Renal cortex interstitium (tissue), 11 donors: ENCODE results near the gene STRN4. TPM values are rescaled to one million over a fixed set of nuclear protein-coding genes. Genes with fewer than 3 reads are reported as not detected.
"Not testable (repeated sequence)": the region's sequence is repeated elsewhere in the genome, so short reads cannot be mapped to it uniquely, and the experiment has no call there.

Experiments used
- DNase-seq, 11 donors: peaks; one replicate each; pipeline ENCODE4 v3.0.0-alpha.2; 2013; ENCODE audit warnings: low read depth in 9 of 11, low spot score in 4 of 11; ENCODE audit errors: extremely low read depth in 1 of 11
- polyA plus RNA-seq, 3 donors: library from polyadenylated mRNA; unstranded; fragments of 120-200 nt; gene quantifications; one replicate each; pipeline ENCODE4 v1.2.1, GENCODE V29; 2013; ENCODE audit not compliant: insufficient read length in 3 of 3

The STRN4 gene
- polyA plus RNA-seq, 3 donors: 65.0 to 94.2 (median 91.3) TPM

DNA sequence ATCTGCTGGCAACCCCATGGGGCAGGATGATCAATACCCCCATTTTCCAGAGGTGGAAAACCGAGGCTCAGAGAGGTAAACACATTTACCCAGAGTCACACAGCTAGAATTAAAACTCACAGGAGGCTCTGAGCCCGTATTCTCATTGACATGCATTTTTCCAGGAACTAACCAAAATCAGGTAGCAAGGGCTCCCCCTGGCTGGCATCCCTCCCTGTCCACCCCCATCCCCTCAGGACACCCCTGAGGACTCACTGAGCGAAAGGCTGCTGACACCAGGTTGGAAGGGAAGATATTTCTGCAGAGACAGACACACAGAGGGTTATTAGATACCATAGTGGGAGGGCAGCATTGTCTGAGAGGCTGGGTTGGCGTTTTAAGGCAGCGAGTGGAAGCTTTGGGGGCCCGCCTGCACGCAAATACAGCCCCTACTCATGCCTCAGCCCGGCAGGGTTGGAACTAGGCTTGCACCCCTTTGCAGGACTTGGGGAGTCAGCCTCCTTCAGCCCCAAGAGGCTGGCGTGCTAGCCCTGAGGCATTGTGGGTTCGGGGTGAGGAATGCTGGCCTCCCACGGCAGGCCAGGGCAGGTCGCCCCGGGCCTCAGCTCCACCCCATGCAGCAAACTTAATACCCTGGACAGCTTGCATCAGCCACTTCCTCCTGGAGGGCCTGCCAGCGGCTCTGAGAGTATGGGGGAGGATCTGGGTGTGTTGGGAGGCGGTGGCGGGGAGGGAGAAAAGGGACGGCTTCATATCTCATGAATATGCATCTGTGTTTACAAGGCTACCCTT, 38.2 kb upstream of the STRN4 start:
- peak in 4 of 11 donors; percentile 49 to 74 (median 60) for DNase-seq

DNA sequence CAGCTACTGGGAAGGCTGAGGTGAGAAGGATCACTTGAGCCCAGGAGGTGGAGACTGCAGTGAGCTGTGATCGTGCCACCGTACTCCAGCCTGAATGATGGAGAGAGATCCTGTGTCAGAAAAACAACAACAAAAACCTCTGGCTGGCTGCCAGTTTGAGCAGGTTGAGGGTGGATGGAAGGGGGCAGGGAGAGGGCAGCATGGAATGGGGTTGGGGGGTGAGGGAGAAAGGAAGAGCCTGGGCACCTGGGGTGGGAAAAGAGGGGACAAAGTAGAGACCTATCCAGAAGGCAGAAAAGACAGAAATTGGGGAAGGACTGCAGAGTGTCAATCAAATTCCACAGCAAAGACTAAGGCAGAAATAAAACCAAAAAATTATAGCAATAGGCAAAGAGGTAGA, 37.4 kb upstream of the STRN4 start:
- no peak for DNase-seq

DNA sequence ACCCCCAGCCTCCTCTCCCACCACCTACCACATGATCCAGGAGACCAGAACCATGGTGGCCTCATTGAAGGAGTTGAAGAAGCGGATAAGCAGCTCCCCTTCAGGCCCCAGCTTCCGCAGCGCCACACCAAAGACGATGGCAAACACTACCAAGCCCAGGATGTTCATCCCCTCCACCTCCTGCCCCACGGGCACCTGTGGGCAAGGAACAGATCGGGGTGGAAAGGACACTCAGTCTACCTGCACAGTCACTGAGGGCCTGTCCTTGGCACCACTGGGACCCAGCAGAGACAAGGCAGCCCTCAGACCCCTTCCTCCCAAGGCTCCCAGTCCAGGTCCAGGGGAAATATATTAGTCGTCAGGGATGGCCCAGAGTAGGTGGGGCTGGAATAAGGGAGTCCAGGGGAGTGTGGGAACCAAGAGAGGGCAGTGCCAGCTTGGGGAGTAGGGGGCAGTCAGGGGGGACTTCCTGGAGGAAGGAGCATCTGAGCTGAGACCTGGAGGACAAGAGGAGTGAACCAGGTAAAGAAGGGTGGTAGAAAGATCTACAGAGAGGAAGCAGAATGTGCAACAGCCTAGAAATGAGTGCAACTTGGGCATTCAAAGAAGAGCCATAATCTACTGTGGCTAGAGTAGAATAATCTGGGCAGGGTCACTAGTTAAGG, 36.2 kb upstream of the STRN4 start:
- DNase-seq: no peak

DNA sequence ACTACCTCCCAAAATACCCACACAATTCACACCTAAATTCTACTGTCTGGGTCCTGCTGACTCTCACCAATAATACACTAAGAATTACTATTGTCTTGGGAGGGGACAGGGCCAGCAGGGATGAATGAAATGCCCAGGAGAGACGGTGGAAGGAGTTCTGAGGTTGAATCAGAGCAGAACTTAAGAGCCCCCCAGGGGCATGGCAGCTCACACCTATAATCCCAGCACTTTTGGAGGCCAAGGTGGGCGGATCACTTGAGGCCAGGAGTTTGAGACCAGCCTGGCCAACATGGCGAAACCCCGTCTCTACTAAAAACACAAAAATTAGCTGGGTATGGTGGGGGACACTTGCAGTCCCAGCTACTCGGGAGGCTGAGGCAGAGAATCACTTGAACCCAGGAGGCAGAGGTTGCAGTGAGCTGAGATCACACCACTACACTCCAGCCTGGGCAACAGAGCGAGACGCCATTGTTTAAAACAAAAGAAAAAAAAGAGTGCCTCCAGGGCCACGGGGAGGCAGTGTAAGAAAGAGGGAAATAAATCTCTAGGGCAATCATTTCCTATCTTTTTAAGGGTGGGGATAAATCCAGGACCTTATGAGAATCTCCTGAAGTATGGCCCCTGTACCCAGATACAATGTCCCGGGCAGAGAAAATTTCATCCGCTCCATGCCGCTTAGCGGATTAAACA, 31.9 kb upstream of the STRN4 start:
- not testable (repeated sequence) for DNase-seq

DNA sequence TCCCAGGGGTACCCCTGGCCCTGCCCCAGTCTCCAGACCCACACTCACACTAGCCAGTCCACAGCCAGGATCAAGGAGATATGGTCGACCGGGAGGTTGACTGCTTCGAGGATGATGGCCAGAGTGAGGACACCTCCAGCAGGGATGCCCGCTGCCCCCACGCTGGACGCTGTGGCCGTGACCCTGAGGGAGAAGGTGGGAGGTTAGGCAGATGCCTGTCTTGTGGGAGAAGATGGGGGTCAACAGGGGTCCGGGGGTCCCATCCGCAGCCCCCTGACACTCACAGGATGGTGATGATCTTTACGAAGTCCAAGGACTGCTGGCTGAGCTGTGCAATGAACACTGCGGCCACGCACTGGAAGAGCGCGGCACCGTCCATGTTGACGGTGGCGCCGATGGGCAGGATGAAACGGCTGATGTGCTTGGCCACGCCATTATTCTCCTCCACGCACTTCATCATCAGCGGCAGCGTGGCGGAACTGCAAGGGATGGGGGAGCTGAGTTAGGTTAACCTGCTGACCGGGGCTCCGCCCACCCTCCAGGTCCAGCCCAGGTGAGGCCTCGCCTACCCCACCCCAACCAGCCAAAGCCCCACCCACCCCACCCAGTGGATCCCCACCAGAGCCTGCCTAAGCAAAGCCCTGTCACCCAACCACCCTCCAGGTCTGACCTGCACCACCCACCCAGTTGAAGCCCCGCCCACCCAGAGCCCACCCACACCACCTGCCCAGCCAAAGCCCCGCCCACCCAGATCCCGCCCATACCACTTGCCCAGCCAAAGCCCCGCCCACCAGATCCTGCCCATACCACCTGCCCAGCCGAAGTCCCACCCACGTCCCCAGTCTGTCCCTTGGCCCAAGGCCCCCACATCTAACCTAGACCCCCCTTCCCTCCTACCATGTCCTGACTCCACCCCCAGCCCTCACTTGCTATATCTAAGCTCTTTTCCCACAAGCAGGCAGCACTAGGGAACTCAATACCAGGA, 31.0 kb upstream of the STRN4 start:
- DNase-seq: no peak

DNA sequence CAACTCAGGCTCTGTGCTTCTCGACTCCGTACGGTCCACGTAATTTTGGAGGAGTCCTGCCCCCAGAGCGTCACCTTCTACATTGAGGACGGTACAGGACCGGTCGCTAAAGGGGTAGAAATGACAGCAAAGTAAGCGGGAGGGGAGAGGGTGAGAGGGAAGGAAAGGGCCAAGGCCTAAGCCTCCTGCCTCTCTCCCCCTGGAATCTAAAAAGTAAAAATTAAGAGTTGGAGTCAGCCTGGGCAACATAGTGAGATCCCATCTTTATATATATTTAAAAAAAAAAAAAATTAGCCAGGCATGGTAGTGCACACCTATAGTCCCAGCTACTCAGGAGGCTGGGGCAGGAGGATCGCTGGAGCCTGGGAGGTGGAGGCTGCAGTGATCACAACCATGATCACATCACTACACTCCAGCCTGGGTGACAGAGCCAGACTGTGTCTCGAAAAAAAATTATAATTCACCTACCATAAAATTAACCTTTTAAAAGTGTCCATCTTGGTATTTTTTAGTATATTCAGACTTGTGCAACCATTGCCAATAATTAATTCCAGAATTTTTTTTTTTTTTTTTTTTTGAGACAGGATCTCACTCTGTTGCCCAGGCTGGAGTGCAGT, 29.5 kb upstream of the STRN4 start:
- no peak for DNase-seq

DNA sequence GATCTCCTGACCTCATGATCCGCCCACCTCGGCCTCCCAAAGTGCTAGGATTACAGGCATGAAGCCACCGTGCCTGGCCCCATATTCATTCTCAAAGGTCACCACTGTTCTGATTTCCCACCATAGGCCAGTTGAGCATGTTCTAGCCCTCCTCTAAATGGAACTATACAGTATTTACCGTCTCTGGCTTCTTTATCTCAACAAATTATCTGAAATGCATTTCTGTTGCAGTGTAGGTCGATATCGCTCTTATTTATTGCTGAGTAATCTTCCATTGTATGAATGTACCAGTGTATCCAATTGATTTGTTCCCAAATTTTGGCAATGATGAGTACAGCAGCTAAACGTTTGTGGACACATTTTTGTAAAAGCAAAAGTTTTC, 26.8 kb upstream of the STRN4 start:
- DNase-seq: no peak

DNA sequence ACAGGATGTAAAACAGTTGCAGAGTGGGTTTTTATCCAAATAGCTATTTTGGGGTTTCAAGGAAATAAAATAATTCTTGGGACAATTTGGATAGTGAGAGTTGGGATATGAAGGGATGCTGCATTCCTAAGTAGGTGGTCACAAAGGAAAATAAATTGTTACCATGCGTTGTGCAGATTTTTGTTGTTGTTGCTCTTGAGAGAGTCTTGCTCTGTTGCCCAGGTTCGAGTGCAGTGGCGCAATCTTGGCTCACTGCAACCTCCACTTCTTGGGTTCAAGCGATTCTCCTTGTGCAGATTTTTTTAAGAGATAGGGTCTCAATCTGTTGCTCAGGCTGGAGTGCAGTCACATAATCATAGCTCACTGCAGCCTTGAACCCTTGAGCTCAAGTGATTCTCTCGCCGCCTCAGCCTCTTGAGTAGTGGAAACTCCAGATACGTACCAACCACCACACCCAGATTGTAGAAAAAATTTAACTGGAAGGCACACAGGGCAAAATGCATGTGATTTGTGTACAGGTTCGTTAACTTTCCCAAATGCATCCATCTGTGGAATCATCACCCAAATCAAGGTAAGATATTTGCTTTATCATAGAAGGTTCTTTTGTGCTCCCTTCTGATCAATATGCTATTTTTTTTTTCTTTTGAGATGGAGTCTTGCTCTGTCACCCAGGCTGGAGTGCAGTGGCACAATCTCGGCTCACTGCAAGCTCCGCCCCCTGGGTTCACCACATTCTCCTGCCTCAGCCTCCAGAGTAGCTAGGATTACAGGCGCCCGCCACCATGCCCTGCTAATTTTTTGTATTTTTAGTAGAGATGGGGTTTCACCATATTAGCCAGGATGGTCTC, 26.1 kb upstream of the STRN4 start:
- no peak for DNase-seq

DNA sequence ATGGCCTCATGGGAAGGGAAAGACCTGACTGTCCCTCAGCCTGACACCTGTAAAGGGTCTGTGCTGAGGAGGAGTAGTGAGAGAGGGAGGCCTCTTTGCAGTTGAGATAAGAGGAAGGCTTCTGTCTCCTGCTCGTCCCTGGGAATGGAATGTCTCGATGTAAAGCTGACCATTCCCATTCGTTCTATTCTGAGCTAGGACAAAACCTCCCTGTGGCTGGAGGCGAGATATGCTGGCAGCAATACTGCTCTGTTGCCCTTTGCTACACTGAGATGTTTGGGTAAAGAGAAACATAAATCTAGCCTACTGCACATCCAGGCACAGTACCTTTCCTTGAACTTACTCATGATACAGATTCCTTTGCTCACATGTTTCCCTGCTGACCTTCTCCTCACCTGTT, 22.5 kb upstream of the STRN4 start:
- DNase-seq: not testable (repeated sequence)

DNA sequence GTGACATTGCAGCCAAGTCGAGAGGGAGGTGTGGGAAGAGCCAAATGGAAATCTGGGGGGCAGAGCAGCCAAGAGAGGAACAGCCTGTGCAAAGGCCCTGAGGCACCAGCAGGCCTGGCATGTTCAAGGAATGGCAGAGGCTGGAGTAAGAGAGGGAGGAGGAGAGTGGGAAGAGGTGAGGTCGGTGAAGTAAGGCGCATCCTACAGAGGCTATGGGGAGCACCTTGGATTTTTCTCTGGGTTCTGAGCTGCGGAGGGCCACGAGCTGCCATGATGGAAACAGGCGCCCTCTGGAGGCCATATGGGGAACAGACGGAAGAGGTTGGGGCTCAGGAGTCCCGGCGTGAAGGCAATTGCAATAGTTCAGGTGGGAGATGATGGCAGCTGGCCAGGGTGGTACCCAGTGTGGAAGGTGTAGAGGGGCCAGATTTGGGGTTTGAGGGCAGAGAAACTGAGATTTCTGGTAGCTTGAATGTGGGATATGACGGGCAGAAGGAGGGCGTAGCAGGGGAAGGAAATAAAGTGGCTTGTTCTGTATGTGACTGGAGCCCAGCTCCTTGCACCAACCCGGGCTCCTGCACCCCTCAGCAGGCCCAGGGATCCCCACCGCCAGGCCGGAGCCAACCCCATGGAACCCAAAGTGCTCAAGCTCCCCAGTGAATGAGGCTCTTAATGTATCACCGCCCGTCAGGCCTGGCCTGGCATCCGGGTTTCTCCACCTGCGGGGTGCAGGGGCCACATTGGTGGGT, 20.5 kb upstream of the STRN4 start:
- no peak for DNase-seq

DNA sequence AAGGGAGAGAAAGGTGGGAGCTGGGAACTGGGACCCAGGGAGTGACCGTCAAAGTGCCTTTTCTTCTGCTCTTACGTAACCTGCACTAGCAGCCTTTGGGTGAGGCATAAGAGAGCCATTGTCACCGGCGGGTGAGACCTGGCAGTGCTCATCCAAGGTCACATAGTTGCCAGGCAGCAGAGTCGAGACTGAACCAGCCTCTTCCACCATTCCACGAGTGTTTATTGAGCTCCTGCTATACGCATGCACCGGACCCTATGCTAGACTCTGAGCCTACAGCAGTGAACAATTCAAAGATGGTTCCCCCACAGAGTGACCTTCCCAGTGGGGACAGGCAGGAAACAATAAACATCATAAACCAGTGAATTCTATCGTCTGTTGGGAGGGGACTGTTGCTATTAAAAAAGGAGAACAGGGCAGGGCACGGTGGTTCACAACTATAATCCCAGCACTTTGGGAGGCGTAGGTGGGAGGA, 18.6 kb upstream of the STRN4 start:
- no peak for DNase-seq

DNA sequence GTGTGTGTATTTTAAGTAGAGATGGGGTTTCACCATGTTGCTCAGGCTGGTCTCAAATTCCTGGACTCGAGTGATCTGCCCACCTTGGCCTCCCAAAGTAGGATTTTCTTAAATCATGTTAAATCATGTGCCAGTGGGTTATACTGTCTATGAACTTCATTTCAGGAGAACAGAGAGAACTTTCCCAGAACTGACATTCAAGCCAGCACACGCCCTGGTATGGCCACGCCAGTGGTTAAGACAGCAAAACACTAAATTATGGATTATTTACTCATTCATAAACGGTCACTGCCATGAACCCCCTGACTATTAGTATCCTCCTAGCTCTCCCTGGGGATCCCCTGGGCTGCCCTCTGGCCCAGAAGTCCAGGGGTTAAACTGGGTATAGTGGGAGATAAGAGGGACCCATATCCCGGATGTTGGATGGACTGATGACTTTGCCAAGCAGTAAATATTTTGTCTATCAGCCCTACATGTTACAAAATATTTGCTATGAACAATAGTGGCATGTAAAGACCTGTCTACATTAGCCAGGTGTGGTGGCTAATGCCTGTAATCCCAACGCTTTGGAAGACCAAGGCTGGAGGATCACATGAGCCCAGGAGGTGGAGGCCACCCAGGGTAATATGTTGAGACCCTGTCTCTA, 16.1 kb upstream of the STRN4 start:
- no peak for DNase-seq

DNA sequence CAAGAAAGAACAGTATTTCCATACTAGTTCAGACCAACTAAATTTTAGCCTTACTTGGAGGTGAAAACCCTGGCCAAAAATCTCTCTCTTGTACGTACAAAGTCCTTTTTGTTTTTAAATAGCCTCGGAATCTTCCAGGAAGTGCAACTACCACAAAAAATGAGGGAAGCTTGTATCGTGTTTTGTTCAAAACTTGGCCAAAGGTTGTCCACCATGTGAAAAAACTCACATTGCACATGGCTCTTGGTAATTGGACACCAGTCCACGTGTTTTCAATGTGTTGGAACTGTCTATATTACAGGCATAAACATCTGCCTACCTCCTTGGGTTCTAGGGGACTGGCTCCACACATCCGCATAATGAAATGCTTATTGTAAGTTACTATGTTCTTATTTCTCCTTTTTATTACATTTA, 15.2 kb upstream of the STRN4 start:
- DNase-seq: no peak

DNA sequence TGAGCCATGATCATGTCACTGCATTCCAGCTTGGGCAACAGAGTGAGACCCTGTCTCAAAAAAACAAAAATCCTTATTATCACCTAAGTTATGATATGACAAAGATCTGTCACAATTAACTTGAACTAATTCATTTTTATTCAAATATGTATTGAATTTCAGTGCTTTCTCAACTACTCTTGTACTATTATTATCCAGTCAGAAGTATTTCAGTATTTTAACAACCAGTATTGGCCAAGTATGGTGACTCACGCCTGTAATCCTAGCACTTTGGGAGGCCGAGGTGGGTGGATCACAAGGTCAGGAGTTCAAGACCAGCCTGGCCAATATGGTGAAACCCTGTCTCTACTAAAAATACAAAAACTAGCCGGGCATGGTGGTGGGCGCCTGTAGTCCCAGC, 14.6 kb upstream of the STRN4 start:
- DNase-seq: not testable (repeated sequence)

DNA sequence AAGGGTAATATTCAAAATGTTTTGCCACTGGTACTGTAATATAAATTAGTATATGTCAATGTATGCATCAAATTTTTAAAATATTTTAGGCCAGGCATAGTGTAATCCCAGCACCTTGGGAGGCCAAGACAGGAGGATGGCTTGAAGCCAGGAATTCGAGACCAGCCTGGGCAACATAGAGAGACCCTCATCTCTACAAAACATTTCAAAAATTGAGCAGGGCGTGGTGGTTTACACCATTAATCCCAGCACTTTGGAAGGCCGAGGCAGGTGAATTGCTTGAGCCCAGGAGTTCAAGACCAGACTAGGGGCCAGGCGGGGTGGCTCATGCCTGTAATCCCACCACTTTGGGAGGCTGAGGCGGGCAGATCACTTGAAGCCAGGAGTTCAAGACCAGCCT, 14.1 kb upstream of the STRN4 start:
- DNase-seq: no peak

DNA sequence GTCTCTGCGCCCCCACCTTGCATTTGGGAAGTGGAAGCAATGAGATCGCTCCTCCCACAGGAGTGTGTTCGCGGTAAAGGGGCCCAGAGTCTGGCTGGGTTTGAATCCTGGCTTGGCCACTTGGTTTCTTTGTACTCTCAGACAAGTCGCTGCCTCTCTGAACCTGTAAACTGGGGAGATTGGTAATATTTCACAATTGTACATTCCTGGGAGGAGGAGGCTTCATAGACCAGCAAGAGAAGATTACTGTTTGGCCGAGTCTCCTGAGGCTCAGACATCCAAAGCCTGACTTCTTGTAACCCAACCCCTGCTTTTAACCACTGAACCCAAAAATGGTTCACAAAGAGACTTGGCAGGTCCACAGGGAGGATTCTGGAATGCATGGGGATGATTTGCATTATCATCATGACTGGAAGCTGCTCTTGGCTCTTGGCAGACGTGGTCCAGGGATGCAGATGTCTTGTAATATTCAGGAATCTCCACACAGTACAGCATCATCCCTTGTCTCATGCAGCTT, 13.6 kb upstream of the STRN4 start:
- no peak for DNase-seq
